Aorta (tissue), 5 donors: Measurements from ENCODE around the gene ADGRD2. TPM values are rescaled to one million over a fixed set of nuclear protein-coding genes. Genes with fewer than 3 reads are reported as not detected.

Experiments used
- ATAC-seq: fragments of 200-7000 bp; cut with Tn5 transposase; one replicate; pipeline ENCODE4 v1.9.1; 2022; ENCODE audit warnings: moderate library complexity; ENCODE audit not compliant: low FRiP score
- DNase-seq, 2 donors: peaks; one replicate each; pipeline ENCODE4 v3.0.0-alpha.2; 2020
- H3K27ac ChIP-seq, 2 donors: one replicate each; pipeline ENCODE4 v1.5.1; 2013; ENCODE audit warnings: low read length in 2 of 2, mild to moderate bottlenecking in 2 of 2, moderate library complexity in 2 of 2, control low read depth in 1 of 2, inconsistent platforms in 1 of 2, low read depth in 1 of 2
- H3K27me3 ChIP-seq, 2 donors: one replicate each; pipeline ENCODE4 v1.6.1; 2013; ENCODE audit warnings: control low read depth in 1 of 2, low read length in 1 of 2, mild to moderate bottlenecking in 1 of 2, moderate library complexity in 1 of 2; ENCODE audit not compliant: insufficient read depth in 2 of 2, control insufficient read depth in 1 of 2
- H3K36me3 ChIP-seq, 2 donors: one replicate each; pipeline ENCODE4 v1.6.1; 2013; ENCODE audit warnings: control low read depth in 1 of 2, low read length in 1 of 2, mild to moderate bottlenecking in 1 of 2; ENCODE audit not compliant: insufficient read depth in 2 of 2, control insufficient read depth in 1 of 2
- H3K4me1 ChIP-seq, 2 donors: one replicate each; pipeline ENCODE4 v1.6.1; 2013; ENCODE audit warnings: low read length in 2 of 2, control low read depth in 1 of 2, mild to moderate bottlenecking in 1 of 2, moderate library complexity in 1 of 2; ENCODE audit not compliant: insufficient read depth in 2 of 2, control insufficient read depth in 1 of 2
- H3K4me3 ChIP-seq, 2 donors: one replicate each; pipeline ENCODE4 v1.5.1; 2013; ENCODE audit warnings: low read length in 2 of 2, control low read depth in 1 of 2, mild to moderate bottlenecking in 1 of 2
- H3K9me3 ChIP-seq: one replicate; pipeline ENCODE4 v1.6.1; 2013; ENCODE audit warnings: mild to moderate bottlenecking, low read length; ENCODE audit not compliant: control insufficient read depth
- WGBS, 2 donors: extraction: QIAGEN DNeasy Blood & Tissue Kit; methylation state at CpG; one replicate each; pipeline ENCODE4 v1.1.7; 2013; 5-methylcytosine and 5-hydroxymethylcytosine counted together
- intact Hi-C, 2 donors: fragments of 100-400 bp; cut with DNase I; formaldehyde crosslinking; loops; one replicate each; pipeline versions ENCODE4 v1.14.2 to v1.15.0; 2022
- long read RNA-seq, 2 donors: library from polyadenylated mRNA; unstranded; transcript quantifications; one replicate each; pipeline ENCODE4 v2.0.0, GENCODE V29; 2020 to 2021
- polyA plus RNA-seq, 2 donors: library from polyadenylated mRNA; stranded (reverse); fragments of 200-250 nt; gene quantifications; one replicate each; pipeline ENCODE4 v1.2.3, GENCODE V29; 2013
- total RNA-seq, 2 donors: library from RNA; stranded (reverse); fragmentation: NEBNext Ultra II Directional; extraction: Animal tissue kit (Norgen Biotek cat#: 25700); gene quantifications; one replicate each; pipeline ENCODE4 v1.2.1, GENCODE V29; 2021
- donor health status: healthy with polysubstance abuse.
- donor health status: Bipolar disorder and iron deficiency.
- donor health status: DM: no; HTN: no; CAD: no.
- donor health status: DM: no; HTN: no; CAD: no.
- donor health status: DM: yes; HTN: yes; CAD: no.

Gene ADGRD2, protein sequence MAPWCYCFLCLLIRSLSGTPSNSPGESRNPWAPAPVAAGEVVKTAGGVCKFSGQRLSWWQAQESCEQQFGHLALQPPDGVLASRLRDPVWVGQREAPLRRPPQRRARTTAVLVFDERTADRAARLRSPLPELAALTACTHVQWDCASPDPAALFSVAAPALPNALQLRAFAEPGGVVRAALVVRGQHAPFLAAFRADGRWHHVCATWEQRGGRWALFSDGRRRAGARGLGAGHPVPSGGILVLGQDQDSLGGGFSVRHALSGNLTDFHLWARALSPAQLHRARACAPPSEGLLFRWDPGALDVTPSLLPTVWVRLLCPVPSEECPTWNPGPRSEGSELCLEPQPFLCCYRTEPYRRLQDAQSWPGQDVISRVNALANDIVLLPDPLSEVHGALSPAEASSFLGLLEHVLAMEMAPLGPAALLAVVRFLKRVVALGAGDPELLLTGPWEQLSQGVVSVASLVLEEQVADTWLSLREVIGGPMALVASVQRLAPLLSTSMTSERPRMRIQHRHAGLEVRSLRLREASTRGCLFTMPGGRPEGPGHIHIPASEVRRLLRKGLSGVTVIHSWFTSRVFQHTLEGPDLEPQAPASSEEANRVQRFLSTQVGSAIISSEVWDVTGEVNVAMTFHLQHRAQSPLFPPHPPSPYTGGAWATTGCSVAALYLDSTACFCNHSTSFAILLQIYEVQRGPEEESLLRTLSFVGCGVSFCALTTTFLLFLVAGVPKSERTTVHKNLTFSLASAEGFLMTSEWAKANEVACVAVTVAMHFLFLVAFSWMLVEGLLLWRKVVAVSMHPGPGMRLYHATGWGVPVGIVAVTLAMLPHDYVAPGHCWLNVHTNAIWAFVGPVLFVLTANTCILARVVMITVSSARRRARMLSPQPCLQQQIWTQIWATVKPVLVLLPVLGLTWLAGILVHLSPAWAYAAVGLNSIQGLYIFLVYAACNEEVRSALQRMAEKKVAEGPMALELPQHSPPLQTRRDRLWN
- total RNA-seq (not detected), polyA plus RNA-seq (not detected)
- long read RNA-seq, donor 1 = 0 reads
- long read RNA-seq, donor 2 = 0 reads

DNA sequence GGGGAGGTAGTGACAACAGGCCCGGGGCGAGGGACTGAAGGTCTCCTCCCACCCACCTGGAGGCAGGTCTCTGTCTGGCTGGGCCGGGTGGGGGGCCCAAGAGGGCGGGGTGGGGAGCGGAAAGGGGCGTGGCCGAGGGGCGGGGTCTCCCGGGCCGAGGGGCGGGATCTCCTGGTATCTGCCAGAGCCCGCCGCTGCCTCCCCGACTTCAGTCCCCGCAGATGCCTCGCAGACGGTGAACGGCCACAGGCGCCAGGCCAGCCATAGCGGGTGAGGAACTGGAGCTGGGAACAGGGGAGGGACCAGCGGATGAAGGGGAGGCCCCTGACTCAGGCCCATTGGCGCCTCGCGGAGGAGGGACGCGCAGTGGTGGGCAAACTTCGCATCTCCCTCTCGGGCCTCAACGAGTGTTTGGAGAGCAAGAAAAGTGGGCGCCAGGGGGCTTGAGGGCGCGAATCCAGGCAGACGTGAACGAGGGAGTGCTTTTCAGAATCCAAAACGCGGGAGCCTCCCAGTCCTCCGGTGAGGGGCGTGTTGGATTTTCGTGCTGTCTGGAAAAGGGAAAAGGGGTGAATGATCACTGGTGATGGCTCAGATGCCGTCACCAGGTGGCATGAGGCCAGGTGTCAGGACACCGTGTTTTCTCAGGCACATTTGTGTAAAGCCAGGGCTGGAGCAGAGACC lies at the start of gene ADGRD2:
TSS of gene ADGRD2 (plus strand) at position 211 of the 684 bp plus-strand sequence. CDS start 1,216 bp downstream, outside the sequence.
- ATAC-seq = no peak
- Histone ChIP-seq H3K27ac (no peak within 1 kb of the TSS), H3K36me3 (no peaks in the 10 kb centered on the region), H3K4me1 (no peaks in the 10 kb centered on the region), H3K4me3 (no peak within 1 kb of the TSS), H3K9me3 (no peaks in the 10 kb centered on the region), H3K27me3 (no peaks in the 10 kb centered on the region)
- intact Hi-C loops = no loop called here
- 5 to 6% methylated on average over 36 to 41 of the region's 41 CpGs for WGBS, 2 donors
- peak; percentile 42 to 71 for DNase-seq

DNA sequence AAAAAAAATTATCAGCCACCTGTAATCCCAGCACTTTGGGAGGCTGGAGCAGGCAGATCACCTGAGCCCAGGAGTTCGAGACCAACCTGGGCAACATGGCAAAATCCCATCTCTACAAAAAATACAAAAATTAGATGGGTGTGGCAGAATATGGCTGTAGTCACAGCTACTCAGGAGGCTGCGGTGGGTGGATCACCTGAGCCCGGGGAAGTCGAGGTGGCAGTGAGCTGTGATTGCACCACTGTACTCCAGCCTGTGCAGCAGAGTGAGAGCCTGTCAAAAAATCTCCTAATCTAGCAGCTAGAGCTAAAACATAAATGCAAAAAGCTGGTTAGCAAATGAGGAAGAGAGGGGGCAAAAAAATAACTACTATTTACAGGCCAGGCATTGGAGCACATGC lies 47.0 kb upstream of the ADGRD2 start:
- ATAC-seq (no peak), DNase-seq (no peak)
- Histone ChIP-seq H3K9me3 (no peaks in the 10 kb centered on the region), H3K36me3 (peaks cover 5 to 7% of the 10 kb centered on the region in 2 donors), H3K27me3 (no peaks in the 10 kb centered on the region), H3K4me1 (no peaks in the 10 kb centered on the region), H3K4me3 (no peak overlapping the region), H3K27ac (no peak overlapping the region)
- intact Hi-C loops = no loop called here
- 93 to 97% methylated on average over 4 of the region's 4 CpGs for WGBS, 2 donors

DNA sequence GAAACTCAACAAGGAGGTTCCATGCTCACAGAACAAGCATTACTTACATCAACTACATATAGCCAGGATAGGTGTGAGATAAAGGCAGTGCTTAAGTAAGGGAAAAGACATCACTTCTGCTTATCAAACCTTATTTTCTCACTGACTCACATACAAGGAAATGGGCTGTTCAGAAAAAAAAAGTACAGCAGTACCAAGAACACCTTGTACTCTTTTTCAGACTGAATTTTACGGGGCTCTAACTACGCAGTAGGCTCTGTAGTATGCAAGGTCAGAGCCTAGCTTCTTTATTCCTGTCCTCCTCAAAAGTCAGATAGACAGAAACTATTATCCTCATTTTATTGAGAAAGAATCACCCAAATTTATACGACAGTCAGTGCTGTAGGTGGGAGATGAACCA lies 40.8 kb upstream of the ADGRD2 start:
- peaks cover 0 to 3% of the 10 kb centered on the region in 2 donors for H3K4me1 ChIP-seq
- DNase-seq = no peak
- H3K4me3 ChIP-seq = no peak overlapping the region
- no peak for ATAC-seq
- peaks cover 2 to 13% of the 10 kb centered on the region in 2 donors for H3K36me3 ChIP-seq
- intact Hi-C loops = no loop called here
- H3K27me3 ChIP-seq = no peaks in the 10 kb centered on the region
- 92 to 97% methylated on average over 3 of the region's 3 CpGs for WGBS, 2 donors
- no peaks in the 10 kb centered on the region for H3K9me3 ChIP-seq
- H3K27ac ChIP-seq = no peak overlapping the region

DNA sequence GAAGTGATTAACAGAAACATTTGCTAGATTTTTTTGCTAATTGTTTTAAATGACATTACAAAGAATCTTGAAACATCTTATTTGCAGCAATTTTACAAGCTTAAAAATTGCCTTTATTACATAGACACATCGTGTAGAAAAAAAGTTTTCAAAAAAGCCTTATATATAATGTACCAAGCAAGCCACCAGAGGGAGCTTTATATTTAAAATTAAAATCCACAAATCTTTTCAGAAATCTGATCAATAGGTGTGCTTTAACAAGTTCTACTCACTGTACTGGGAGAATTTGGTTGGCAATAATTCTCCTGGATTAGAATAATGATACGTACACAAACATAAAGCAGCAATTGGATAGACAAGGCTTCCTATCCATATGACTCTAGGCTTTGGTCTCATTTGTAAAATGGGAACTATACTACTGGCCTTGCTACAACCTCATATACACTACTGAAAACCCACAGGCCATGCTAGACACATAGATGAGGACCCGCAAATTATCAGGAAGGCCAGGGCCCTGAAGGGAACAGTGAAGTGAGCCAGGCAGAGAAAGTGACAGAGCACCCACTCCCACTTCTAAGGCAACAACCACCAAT lies 39.8 kb upstream of the ADGRD2 start:
- Histone ChIP-seq H3K4me1 (peaks cover 0 to 3% of the 10 kb centered on the region in 2 donors), H3K9me3 (no peaks in the 10 kb centered on the region), H3K27me3 (no peaks in the 10 kb centered on the region), H3K4me3 (no peak overlapping the region), H3K36me3 (peaks cover 2 to 10% of the 10 kb centered on the region in 2 donors), H3K27ac (no peak overlapping the region)
- intact Hi-C loops = no loop called here
- 61 to 64% methylated on average over 3 of the region's 3 CpGs for WGBS, 2 donors
- DNase-seq (no peak), ATAC-seq (no peak)

DNA sequence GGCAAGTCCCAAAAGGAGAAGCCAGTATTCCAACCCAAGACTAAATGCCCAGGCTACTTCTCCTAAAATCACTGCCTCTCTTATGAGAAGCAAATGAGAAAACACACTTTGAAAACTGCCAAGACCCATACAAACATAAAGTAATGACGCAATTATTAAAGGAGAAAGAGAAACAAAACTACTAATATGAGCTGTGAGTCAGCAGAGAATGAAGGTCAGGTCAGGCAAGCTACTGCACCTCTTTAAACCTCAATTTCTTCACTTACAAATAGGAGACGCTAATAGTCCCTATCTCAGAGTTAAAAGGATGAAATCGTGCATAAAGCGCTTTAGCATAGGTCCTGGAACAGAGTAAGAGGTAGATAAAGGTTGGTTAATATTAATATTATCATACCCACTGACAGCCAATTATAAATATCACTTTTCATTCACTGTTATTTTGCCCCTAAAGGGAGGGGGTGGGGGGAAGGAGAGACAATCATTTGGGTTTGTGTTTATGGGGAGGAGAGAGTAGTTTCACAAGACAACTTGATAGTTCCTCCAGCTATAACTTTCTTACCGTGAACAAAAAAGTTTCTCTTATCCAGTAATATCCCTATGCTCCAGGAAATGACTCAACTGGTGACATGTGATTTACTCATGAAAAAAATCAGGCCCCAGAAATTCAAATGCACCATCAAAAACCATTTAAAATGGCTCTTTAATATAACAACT lies 38.6 kb upstream of the ADGRD2 start:
- H3K4me3 ChIP-seq = no peak overlapping the region
- H3K27ac ChIP-seq = no peak overlapping the region
- DNase-seq (no peak), ATAC-seq (no peak)
- H3K27me3 ChIP-seq = no peaks in the 10 kb centered on the region
- H3K4me1 ChIP-seq = peaks cover 0 to 3% of the 10 kb centered on the region in 2 donors
- WGBS, 2 donors = 70 to 75% methylated on average over 5 of the region's 5 CpGs
- intact Hi-C loops = no loop called here
- H3K9me3 ChIP-seq = no peaks in the 10 kb centered on the region
- peaks cover 2 to 10% of the 10 kb centered on the region in 2 donors for H3K36me3 ChIP-seq

DNA sequence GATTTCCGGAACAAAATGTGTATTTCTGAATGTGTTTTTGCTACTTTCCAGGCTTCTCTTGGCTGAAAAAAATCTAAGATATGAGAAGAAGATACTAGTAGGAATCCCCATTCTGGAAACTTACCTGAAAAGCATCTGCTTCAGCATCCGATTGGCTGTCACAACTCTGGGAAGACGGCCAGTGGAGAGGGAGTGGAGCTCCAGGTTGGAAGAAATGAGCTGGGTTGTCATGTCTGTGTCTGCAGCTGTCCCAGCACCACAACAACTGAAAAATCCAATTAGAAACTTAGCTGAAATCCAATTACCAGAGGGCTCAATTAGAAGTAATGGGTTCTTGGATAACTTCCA lies 38.0 kb upstream of the ADGRD2 start:
- no peak overlapping the region for H3K4me3 ChIP-seq
- H3K9me3 ChIP-seq = no peaks in the 10 kb centered on the region
- H3K27ac ChIP-seq = no peak overlapping the region
- ATAC-seq (no peak), DNase-seq (no peak)
- H3K27me3 ChIP-seq = no peaks in the 10 kb centered on the region
- H3K36me3 ChIP-seq = peaks cover 2 to 10% of the 10 kb centered on the region in 2 donors
- whole genome bisulfite sequencing, 2 donors = 85 to 87% methylated on average over 3 of the region's 3 CpGs
- intact Hi-C loops = no loop called here
- peaks cover 0 to 3% of the 10 kb centered on the region in 2 donors for H3K4me1 ChIP-seq

DNA sequence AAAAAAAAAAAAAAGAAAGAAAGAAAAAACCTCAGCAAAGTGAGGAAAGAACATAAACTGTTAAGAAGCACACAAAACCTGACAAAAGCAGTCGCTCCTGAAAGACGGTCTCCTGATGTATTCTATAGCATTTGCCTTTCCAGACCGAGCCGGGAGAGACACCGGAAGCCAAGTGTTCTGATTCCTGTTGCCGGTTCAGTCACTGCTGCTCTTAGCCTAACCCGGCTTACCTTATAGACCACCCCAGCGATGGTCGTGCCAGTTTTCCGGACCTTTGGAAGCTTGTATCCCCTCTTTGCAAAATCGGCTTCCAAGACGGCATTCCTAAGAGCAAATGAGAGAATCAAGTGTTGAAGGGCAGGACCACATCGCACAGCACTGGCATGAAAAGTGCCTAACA lies 35.6 kb upstream of the ADGRD2 start:
- H3K27ac ChIP-seq = no peak overlapping the region
- no peak for ATAC-seq
- intact Hi-C loops = no loop called here

More for the DNA sequence above, 35.6 kb upstream of the ADGRD2 start:
- peaks cover 0 to 9% of the 10 kb centered on the region in 2 donors for H3K36me3 ChIP-seq
- no peaks in the 10 kb centered on the region for H3K9me3 ChIP-seq
- WGBS, 2 donors = 13 to 16% methylated on average over 13 of the region's 13 CpGs
- peaks cover 0 to 3% of the 10 kb centered on the region in 2 donors for H3K4me1 ChIP-seq
- no peak for DNase-seq
- no peaks in the 10 kb centered on the region for H3K27me3 ChIP-seq
- peak overlapping the region; percentile 60 to 79 for H3K4me3 ChIP-seq
